Hematopoietic multipotent progenitor cell (in vitro differentiated cells): ENCODE measurements around the gene C1orf167. TPM values are rescaled to one million over a fixed set of nuclear protein-coding genes. Genes with fewer than 3 reads are reported as not detected.
A peak's percentile ranks its signal among the peaks of the same experiment; 100 is the strongest.

ENCODE experiments used
- DNase-seq, 3 donors: peaks; one replicate each; pipeline ENCODE4 v3.0.0-alpha.2; 2011 to 2015; ENCODE audit warnings: low read depth in 2 of 3, low spot score in 2 of 3
- total RNA-seq: library from RNA; depleted of rRNA; stranded (reverse); fragments of >200 nt; gene quantifications from one replicate; pipeline ENCODE4 v1.2.3, GENCODE V29; 2012

The C1orf167 gene
- total RNA-seq, 1 donor: not detected

- DNase-seq: no peak
Observed at GRCh38 chr1:11782127-11782708, 20.2 kb downstream of the C1orf167 start.

- DNase-seq: no peak
Observed at GRCh38 chr1:11783556-11783955, 21.6 kb downstream of the C1orf167 start.

GRCh38 chr1:11784256-11784992, 22.4 kb downstream of the C1orf167 start:
- no peak for DNase-seq

GRCh38 chr1:11784993-11785769, 23.2 kb downstream of the C1orf167 start:
- DNase-seq: peak in 1 of 3 donors; percentile 33

- DNase-seq: no peak
Observed at GRCh38 chr1:11786168-11786567, 24.2 kb downstream of the C1orf167 start.

- no peak for DNase-seq
Observed at GRCh38 chr1:11787251-11787803, 25.3 kb downstream of the C1orf167 start.

- DNase-seq: no peak
Observed at GRCh38 chr1:11787804-11788436, 25.9 kb downstream of the C1orf167 start.

GRCh38 chr1:11788549-11789053, 26.6 kb downstream of the C1orf167 start:
- no peak for DNase-seq

- DNase-seq: no peak
Observed at GRCh38 chr1:11789126-11790067, 27.4 kb downstream of the C1orf167 start.

- DNase-seq: no peak
Observed at GRCh38 chr1:11790101-11790879, 28.3 kb downstream of the C1orf167 start.

GRCh38 chr1:11790880-11791715, 29.1 kb downstream of the C1orf167 start:
- DNase-seq: no peak

- no peak for DNase-seq
Observed at GRCh38 chr1:11792106-11792505, 30.1 kb downstream of the C1orf167 start.

GRCh38 chr1:11793819-11794218, 31.8 kb downstream of the C1orf167 start:
- no peak for DNase-seq

GRCh38 chr1:11794446-11795237, 32.6 kb downstream of the C1orf167 start:
- DNase-seq: no peak

- DNase-seq: no peak
Observed at GRCh38 chr1:11795238-11795890, 33.4 kb downstream of the C1orf167 start.

- no peak for DNase-seq
Observed at GRCh38 chr1:11796036-11796828, 34.2 kb downstream of the C1orf167 start.
